ENCODE measurements around the gene UBAC1.
"Not testable (repeated sequence)": the region's sequence is repeated elsewhere in the genome, so short reads cannot be mapped to it uniquely, and the experiment has no call there.

UBAC1 gene

DNA sequence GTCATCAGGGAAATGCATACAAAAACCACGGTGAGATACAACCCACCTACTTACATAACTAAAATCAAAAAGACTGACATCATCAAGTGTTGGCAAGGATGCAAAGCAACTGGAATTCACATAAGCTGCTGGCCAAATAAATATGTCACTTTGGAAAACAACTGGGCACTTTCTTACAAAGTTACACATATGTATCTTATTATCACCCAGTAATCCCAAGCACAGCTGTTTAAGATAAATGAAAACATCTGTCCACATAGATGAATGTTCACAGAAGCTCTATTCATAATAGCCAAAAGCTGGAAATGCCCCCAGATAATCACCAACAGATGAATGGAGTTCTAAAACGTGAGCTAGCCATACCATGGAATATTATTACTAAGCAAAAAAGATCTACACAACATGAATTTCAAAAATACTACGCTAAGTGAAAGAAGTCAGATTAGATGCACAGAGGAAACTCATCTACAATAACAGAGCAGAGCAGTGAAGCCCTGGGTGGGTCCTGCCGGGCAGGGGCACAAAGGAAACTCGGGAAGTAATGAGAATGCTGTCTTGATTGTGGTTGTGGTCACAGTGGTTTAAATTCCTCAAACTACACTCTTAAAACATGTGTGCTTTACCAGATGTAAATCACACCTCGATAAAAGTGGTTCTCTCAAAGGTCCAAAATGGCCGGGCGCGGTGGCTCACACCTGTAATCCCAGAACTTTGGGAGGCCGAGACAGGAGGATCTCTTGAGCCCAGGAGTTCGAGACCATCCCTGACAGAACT lies 62.4 kb downstream of the UBAC1 start:
- DNase-seq (ENCODE audit: low read depth): peak; percentile 74

- DNase-seq (ENCODE audit: low read depth): no peak
Measured at GRCh38 chr9:135896626-135897025, 64.5 kb downstream of the UBAC1 start.

DNA sequence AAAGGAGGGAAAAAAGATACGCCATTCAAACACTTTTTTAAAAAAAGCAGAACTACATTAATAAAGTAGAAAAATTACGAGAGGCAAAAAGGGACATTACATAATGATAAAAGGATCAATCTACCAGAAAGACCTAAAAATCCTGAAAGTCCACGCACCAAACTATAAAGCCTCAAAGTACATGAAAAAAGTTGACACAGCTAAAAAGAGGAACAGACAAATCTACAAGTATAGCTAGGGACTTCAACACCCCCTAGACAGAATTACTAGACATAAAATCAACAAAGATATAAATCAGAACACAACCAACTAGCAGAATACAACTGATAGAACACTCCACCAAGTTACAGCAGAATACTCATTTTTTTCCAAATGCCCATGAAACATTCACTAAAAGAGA lies 65.0 kb downstream of the UBAC1 start:
- DNase-seq (ENCODE audit: low read depth): no peak

GRCh38 chr9:135895202-135895848 lies 65.8 kb downstream of the UBAC1 start:
- no peak for DNase-seq (ENCODE audit: low read depth)

DNA sequence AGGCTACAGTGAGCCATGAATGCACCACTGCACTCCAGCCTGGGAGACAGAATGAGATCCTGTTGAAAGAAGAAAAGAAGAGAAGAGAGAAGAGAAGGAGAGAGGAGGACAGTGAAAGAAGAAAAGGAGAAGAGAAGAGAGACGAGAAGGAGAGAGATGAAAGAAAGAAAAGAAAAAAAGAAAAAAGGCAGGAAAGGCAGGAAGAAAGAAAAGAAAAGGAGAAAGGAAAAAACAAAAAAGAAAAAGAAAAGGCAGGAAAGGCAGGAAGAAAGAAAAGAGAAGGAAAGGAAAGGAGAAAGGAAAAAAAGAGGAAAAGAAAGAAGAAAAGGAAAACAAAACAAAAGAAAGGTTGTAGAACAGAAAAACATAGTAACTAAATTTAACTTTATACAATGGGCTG lies 68.1 kb downstream of the UBAC1 start:
- DNase-seq (ENCODE audit: low read depth): no peak

DNA sequence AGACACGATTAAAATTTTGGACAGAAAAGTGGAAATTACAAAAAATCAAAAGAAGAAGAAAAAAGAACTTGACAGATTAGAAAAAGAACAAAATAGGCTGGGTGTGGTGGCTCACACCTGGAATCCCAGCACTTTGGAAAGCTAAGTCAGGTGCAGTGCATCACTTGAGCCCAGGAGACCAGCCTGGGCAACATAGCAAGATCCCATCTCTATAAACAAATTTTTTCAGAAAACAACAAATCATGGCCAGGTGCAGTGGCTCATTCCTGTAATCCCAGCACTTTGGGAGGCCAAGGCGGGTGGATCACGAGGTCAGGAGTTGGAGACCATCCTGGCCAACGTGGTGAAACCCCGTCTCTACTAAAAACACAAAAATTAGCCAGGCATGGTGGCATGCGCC lies 68.8 kb downstream of the UBAC1 start:
- DNase-seq (ENCODE audit: low read depth): not testable (repeated sequence)

- no peak for DNase-seq (ENCODE audit: low read depth)
Measured at GRCh38 chr9:135891027-135891631, 70.0 kb downstream of the UBAC1 start.

- DNase-seq (ENCODE audit: low read depth): no peak
Measured at GRCh38 chr9:135890190-135891026, 70.8 kb downstream of the UBAC1 start.

DNA sequence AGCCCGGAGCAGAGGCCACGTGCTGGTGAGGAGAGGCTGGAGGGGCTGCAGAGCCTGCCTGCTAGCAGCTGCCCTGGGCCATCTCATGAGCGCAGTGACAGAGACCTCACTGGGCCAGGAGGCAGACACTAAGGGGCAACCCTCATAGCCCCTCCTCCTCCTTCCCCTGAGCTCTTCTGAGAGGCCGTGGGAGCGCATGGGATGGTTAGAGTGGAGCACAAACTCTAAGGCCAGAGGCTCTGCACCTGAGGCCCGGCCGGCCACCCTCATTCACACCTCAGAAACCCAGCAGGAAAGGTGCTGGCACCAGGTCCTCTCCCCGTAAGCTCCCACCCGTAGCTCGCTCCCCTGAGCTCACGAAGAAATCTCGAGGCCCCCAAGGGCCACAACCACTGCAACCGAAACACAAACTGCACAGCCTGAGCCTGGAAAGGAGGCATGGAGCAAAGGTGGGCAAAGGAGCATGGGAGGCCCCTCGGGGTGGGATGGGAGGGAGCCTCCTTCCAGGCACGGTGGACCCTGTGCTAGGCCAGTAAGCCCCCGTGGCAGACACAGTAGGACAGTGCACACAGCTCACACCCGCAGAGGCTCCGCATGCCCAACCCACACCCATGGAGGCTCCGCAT lies 71.5 kb downstream of the UBAC1 start:
- no peak for DNase-seq (ENCODE audit: low read depth)

DNA sequence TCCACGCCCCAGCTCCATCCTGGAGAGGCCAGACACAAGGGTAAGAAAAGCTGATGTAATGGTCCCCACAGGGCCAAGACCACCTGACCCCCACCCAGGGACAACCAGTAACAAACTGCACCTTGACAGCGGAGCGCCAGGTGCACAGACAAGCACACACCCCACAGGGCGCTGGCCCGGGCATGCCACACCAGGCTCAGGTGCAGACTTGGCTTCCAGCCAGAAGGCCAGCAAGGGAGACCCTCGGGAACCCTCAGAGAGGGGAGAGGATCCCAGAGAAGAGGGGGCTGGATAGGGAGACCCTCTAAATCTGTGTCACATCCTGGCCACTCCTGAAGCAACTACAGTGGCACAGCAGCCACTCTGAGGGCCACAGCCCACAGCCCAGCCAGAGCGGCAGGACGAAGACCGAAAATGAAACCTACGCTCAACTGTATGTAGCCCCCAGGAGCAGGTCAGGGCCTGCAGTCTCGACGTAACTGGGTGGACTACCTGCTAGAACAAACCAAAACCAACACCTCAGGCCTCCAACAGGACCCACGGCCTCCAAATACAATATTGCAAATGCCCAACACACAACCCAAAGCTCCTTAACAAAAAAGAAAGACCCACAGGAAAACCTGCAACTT lies 72.3 kb downstream of the UBAC1 start:
- DNase-seq (ENCODE audit: low read depth): no peak

- DNase-seq (ENCODE audit: low read depth): no peak
Measured at GRCh38 chr9:135888126-135888765, 72.9 kb downstream of the UBAC1 start.

DNA sequence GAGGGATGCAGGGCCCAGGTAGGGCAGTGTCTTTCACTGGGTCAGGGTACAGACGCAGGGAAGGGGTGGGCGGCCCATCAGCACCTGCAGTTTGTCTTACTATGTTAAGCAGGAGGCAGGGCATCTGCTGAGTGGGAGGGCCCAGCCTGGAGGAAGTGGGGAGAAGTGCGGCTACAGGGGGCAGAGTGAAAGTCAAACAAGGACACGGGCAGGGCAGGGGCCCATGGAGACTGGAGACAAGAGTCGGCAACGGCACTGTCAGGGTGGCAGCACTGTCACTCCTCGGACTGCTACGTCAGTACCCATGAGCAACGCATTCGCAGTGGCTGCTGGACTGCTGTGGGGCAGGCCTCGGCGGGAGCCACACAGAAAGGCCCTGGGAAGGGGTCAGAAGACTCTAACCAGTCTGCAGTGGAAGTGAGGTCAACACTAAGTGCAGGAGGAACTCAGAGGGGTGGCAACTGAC lies 73.6 kb downstream of the UBAC1 start:
- DNase-seq (ENCODE audit: low read depth): no peak

GRCh38 chr9:135887021-135887507 lies 74.1 kb downstream of the UBAC1 start:
- DNase-seq (ENCODE audit: low read depth): no peak

DNA sequence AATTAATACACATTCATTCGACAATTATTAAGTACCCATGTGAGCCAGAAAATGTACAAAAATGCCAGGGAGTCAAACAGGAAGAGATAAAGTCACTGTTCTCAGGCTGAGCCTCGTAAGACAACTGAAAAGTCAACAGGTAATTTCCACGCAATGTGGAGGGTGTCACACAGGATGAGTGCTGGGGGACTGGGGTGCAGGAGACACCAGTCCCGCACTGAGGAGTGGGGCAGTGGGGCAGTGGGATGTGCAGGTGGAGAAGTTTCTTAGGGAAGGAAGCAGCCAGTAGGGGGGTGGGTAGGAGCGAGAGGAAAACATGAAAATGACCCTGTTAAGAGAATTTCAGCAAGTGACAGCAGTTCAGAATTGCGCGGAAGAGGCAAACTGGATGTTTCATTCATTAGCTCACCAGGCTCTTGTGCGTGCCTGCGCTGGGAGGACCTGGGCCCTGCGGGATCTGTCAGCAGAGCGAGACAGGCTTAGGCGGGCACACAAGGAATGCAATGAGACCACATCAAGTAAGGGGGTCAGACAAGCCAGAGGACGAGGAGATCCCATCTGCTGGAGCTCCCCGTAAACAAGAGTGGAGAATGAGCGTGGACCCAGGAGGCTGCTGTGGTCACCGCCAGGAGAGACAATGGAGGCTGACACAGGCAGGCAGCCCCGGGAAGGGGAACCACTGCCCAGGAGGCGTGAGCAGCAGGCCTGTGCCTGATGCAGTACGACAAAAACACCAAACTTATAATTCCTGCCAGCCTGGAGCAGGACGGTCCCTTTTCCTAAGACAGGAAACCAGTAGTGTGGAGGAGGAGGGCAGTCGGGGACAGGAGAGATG lies 74.8 kb downstream of the UBAC1 start:
- no peak for DNase-seq (ENCODE audit: low read depth)

GRCh38 chr9:135885100-135885853 lies 75.9 kb downstream of the UBAC1 start:
- no peak for DNase-seq (ENCODE audit: low read depth)

- no peak for DNase-seq (ENCODE audit: low read depth)
Measured at GRCh38 chr9:135884328-135885035, 76.7 kb downstream of the UBAC1 start.

DNA sequence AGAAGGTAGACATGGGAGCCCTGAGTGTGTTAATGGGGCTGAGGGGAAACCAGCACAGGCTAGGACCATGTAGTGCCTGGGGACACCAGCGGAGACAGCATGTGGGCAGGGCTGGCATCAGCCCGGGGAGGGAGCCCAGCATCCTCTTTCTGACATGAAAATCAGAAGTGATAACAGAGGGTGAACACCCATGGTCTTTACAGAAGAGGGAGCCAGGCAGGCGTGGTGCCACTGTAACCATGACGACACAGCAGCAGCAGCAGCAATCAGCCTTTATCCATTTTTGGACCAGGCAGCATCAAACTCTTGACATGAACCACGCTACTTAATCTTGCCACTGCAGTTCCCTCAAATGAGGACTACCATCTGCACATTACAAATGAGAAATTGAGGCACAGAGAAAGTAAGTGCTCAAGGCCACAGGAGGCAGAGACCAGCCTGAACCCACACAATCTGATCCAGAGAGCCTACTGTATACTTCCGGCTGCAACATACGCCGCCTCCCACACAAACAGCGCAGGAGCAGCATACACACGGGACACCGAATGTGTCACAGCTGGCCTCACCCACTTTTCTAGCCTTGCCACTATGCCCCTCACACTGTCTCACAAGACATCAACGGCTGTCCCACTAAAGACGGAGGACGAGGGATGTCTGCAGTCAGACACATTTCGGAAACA lies 77.6 kb downstream of the UBAC1 start:
- DNase-seq (ENCODE audit: low read depth): no peak
